SKM-1 (cell line): ENCODE measurements around the gene IP6K3.

Experiments
- DNase-seq: peaks from one replicate; lab custom pipeline; 2025; ENCODE audit not compliant: unreplicated experiment; lab: John Stamatoyannopoulos, UW

The IP6K3 gene

DNA sequence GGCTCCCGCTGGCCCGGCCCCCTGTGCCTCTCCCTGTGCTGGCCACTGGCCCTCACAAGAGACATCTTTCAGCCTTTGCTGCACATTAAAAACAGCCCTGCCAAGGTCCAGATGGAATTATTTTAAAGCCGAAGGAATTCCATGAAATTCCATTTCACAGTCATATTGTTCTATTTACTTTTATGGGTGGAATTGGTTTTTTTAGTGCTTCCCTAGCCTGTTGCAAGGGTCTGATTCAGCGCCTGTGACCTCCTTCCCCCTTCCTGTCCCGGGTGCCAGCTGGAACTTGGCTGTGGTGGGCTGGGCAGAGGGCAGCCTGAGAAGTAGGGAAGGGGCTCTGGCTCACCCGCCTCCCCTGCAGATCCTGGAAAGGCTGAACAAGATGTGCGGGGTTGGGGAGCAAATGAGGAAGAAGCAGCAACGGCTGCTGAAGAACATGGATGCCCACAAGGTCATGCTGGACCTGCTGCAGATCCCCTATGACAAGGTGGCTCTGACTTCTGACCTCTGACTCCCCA lies 69.5 kb downstream of the IP6K3 start:
- no peak for DNase-seq

DNA sequence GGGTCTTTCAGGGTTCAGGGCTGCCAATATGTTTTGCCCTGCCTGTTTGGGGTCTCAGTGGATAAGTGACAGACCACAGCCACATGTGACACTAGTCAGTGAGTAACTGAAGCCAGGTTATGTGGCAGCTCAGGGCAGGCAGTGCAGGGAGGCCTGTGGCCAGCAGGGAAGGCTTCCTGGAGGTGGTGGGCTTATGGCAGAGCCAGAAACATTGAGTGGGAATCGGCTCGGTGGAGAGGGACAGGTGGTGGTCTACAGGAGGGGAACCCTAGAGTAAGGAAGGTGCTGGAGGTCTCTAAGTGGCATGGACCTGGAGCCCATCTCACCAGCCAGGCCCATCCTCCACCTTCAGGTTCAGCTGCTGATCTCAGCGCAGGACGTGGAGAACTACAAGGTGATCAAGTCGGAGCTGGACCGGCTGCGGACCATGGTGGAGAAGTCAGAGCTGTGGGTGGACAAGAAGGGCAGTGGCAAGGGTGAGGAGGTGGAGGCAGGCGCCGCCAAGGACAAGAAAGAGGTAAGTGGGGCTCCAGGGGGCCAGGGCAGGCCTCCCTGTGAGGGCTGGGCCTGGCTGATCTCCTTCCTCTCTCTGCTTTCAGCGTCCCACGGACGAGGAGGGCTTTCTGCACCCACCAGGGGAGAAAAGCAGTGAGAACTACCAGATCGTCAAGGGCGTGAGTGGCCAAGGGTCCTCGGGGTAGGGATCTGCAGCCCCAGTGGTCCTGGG lies 70.1 kb downstream of the IP6K3 start:
- no peak for DNase-seq

DNA sequence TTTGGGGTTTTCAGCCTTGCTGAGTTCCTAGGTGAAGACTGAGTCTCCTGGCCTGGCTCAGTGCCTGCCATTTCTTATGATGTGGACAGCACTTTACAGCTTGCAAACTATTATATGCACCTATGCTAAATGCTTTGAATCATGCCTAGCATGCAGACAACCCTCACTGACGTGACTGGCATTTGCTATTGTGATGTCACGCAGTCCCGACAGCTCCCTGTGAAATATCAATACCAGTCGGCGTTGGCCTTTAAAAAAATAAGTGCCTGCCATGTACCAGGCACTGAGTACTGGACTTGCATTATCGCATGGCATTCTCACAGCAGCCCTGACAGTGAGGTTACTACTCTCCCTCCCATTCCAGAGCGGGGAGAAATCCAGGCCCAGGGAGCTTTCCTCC lies 70.7 kb downstream of the IP6K3 start:
- DNase-seq, result no peak

DNA sequence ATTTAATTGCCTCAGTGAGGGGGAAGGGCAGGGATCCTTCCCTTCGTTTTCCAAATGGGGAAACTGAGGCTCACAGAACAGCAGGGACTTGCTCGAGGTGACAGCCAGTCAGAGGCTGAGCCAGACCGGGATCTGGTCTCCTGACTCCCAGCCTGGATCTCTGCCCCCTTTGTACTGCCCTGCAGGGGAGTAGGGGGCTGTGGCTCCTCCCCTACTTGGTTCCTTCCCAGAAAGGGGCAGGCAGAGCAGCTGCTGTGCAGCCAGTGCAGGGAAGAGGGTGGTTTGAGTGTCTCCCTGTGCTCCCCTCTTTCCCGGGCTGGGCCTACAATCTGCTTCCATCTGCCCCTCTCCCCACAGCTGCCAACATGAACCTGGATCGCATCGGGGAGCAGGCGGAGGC lies 72.9 kb downstream of the IP6K3 start:
- no peak for DNase-seq

DNA sequence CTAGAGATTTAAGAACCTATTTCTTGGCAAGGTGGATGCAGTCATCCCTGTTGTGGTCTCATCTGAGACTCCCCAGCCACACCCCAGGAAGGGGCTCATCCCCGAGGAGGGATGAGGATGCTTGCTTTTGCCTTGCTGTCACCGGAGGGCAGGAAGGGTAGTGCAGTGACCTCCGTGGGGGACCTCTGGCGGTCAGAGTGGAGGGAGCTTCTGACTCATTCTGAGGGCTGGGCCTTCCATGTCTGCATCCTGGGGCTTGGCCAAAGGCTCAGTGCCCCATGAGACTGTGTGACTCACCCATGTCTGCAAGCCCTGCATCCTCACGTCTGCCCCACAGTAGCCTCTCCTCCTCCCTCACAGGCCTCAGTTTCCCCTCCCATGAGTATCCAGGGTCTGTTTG lies 73.9 kb downstream of the IP6K3 start:
- DNase-seq, result no peak

DNA sequence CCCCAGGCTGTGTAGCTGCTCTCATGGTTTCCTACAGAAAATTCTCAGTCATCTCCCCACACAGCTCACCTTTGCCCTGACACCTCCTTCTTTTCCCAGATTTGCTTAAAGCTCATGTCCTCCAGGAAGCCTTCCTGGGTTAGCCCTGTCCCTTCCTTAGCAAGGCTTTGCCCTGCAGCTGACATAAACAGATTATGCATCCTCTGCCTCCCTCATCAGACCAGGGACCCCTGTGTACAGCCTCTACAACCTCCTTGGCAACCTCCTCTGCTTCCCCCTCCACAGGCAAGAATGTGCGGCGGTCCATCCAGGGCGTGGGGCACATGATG lies 75.0 kb downstream of the IP6K3 start:
- no peak for DNase-seq
